Keratinocyte (primary cell): ENCODE measurements around the gene KARS1.

ENCODE experiments used
- CTCF ChIP-seq, 3 experiments: IDR thresholded peaks in 1 of 3; conservative IDR thresholded peaks in 1 of 3; optimal IDR thresholded peaks in 1 of 3; 2 replicates in 2 of 3; 3 replicates in 1 of 3; pipeline versions ENCODE3 to v1.5.1; 2011; ENCODE audit warnings: low read length in 3 of 3, mild to moderate bottlenecking in 3 of 3, moderate library complexity in 2 of 3, control low read depth in 1 of 3, inconsistent platforms in 1 of 3; ENCODE audit not compliant: insufficient read depth in 2 of 3; ENCODE audit errors: extremely low read depth in 1 of 3
- EZH2 ChIP-seq: IDR thresholded peaks from one replicate; pipeline ENCODE4 v1.6.1; 2012; ENCODE audit warnings: inconsistent platforms, mild to moderate bottlenecking, low read length, moderate library complexity

DNA sequence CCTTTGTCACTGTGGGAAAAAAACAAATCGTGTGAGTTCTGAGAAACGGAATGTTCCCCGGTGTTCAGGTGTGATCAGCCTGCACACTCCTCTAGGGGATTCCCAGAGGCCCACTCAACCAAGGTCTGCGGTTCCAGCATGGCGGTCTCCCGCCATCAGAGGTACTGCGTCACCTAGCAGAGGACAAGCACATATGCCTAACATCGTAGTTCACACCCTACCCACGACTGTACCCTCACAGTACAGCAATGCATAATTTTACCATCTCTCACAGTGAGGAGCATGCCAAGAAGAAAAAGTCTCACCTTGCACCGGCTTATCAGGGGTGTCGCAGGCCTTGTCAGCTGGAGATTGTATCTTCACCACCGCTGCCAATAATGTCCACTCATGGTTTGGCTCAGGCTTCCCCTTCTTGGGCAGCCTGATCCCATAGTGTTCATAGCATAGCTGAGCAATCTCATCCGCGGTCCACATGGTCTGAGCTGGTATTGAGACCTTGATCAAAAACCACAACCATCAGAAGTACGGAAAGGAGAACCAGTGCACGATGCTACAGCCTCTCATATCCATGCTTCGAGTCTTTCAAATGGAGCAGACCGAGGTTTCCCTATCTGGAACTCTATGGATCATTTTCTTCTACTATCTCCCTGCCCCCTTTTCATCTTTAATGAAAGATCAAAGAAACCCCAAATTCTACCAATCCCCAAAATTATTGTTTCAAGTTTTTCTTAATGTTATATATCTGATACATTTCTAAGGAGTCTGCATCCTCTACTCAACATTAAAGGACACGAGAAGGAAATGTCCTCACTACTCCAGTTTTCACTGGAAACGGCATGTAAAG, 26.9 kb downstream of the KARS1 start:
- no peak for TF ChIP-seq EZH2
- no peak for TF ChIP-seq CTCF (optimal IDR thresholded peaks at IDR 0.05 in 1 of 3, IDR thresholded peaks at IDR 0.05 in 1 of 3, conservative IDR thresholded peaks at IDR 0.05 in 1 of 3; ENCODE audit: extremely low read depth in 1 of 3, insufficient read depth in 2 of 3, low read length in 3 of 3)
